NB4 (cell line): ENCODE results near the gene DSTN.

Source experiments
- POLR2A ChIP-seq: IDR thresholded peaks from 2 replicates; pipeline ENCODE4 v1.6.1; 2011; ENCODE audit warnings: mild to moderate bottlenecking; ENCODE audit not compliant: insufficient read length; ENCODE audit errors: extremely low read depth
- TF ChIP-seq, protein P1 (sequence below): IDR thresholded peaks from one replicate; pipeline ENCODE4 v1.5.1; 2012; ENCODE audit warnings: low read depth, low read length

GRCh38 chr20:17651760-17652388, 82.0 kb downstream of the DSTN start:
- no peak for TF ChIP-seq POLR2A
- TF ChIP-seq, protein P1, sequence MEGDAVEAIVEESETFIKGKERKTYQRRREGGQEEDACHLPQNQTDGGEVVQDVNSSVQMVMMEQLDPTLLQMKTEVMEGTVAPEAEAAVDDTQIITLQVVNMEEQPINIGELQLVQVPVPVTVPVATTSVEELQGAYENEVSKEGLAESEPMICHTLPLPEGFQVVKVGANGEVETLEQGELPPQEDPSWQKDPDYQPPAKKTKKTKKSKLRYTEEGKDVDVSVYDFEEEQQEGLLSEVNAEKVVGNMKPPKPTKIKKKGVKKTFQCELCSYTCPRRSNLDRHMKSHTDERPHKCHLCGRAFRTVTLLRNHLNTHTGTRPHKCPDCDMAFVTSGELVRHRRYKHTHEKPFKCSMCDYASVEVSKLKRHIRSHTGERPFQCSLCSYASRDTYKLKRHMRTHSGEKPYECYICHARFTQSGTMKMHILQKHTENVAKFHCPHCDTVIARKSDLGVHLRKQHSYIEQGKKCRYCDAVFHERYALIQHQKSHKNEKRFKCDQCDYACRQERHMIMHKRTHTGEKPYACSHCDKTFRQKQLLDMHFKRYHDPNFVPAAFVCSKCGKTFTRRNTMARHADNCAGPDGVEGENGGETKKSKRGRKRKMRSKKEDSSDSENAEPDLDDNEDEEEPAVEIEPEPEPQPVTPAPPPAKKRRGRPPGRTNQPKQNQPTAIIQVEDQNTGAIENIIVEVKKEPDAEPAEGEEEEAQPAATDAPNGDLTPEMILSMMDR = no peak
